GM12878 (cell line): ENCODE data around the gene WDFY4. TPM values are rescaled to one million over a fixed set of nuclear protein-coding genes. Genes with fewer than 3 reads are reported as not detected.
A peak's percentile ranks its signal among the peaks of the same experiment; 100 is the strongest.

Experiments used
- ATAC-seq: fragments of 200-7000 bp; cut with Tn5 transposase; 3 replicates; pipeline ENCODE4 v1.9.1; 2020; ENCODE audit warnings: mild to moderate bottlenecking, moderate library complexity
- BruUV-seq: library from RNA; stranded (reverse); fragments of 400-500 nt; replicated peaks from 2 replicates; lab custom pipeline; 2021; lab: Mats Ljungman, UMichigan
- CTCF ChIA-PET: fragments of 300-600 bp; sonication (Branson Sonifier 250); formaldehyde crosslinking; extraction: SDS; loops from one replicate; lab custom pipeline; 2021; ENCODE audit warnings: inconsistent platforms; lab: Yijun Ruan, JAX
- POLR2A ChIA-PET: fragments of 350-600 bp; formaldehyde crosslinking; extraction: SDS; loops from one replicate; lab custom pipeline; 2021; ENCODE audit warnings: inconsistent platforms; lab: Charles Lee
- RAD21 ChIA-PET: fragments of 300-600 bp; sonication (Branson Sonifier 250); formaldehyde crosslinking; loops from one replicate; lab custom pipeline; 2023; ENCODE audit warnings: antibody characterized with exemption; ENCODE audit not compliant: unreplicated experiment; lab: Charles Lee
- SMC1A ChIA-PET: fragments of 300-600 bp; sonication (Branson Sonifier 250); formaldehyde crosslinking; loops from one replicate; lab custom pipeline; 2023; ENCODE audit not compliant: unreplicated experiment, uncharacterized antibody; lab: Charles Lee
- DNase-seq: peaks from one replicate; pipeline ENCODE4 v3.0.0-alpha.2; 2011; ENCODE audit warnings: low read depth, low spot score
- FAIRE-seq: peaks from 3 replicates; lab custom pipeline; 2011; peaks lifted over from hg19 to GRCh38; lab: Jason Lieb, UNC
- H2AFZ ChIP-seq: 2 replicates; pipeline ENCODE4 v1.6.0; 2011; ENCODE audit warnings: low read depth, low read length, control low read depth; ENCODE audit not compliant: control insufficient read depth
- H3K27ac ChIP-seq: 2 replicates; pipeline ENCODE4 v1.5.1; 2011; ENCODE audit warnings: control low read depth; ENCODE audit not compliant: control insufficient read depth, insufficient read depth
- H3K27me3 ChIP-seq, 2 experiments: replicated peaks in 1 of 2; 2 replicates each; pipeline versions ENCODE4 v1.6.0 to v1.6.1; 2011; ENCODE audit warnings: low read length in 1 of 2; ENCODE audit not compliant: control insufficient read depth in 2 of 2, insufficient read depth in 2 of 2
- H3K36me3 ChIP-seq, 2 experiments: 2 replicates each; pipeline ENCODE4 v1.5.1; 2011; ENCODE audit warnings: low read length in 1 of 2; ENCODE audit not compliant: control insufficient read depth in 2 of 2, insufficient read depth in 2 of 2
- H3K4me1 ChIP-seq: 2 replicates; pipeline ENCODE4 v1.6.1; 2011; ENCODE audit warnings: mild to moderate bottlenecking, low read length, moderate library complexity, mixed read lengths; ENCODE audit not compliant: control insufficient read depth, insufficient read depth
- H3K4me2 ChIP-seq: 2 replicates; pipeline ENCODE4 v1.6.0; 2011; ENCODE audit warnings: control low read depth; ENCODE audit not compliant: control insufficient read depth, insufficient read depth
- H3K4me3 ChIP-seq: fragments of 200-600 bp; sonication (generic); 2 replicates; pipeline ENCODE4 v1.5.1; 2016
- H3K79me2 ChIP-seq: 2 replicates; pipeline ENCODE4 v1.6.0; 2011; ENCODE audit warnings: low read length; ENCODE audit not compliant: control insufficient read depth, insufficient read depth
- H3K9ac ChIP-seq: 2 replicates; pipeline ENCODE4 v1.8.0; 2011; ENCODE audit warnings: low read length, control low read depth, mixed read lengths; ENCODE audit not compliant: control insufficient read depth, insufficient read depth
- H3K9me3 ChIP-seq: replicated peaks from 3 replicates; pipeline ENCODE4 v1.5.1; 2011; ENCODE audit warnings: mild to moderate bottlenecking, low read length; ENCODE audit not compliant: control insufficient read depth, insufficient read depth
- H4K20me1 ChIP-seq: 2 replicates; pipeline ENCODE4 v1.6.0; 2011; ENCODE audit not compliant: control insufficient read depth, insufficient read depth
- ATF7 ChIP-seq: fragments of 450-650 bp; IDR thresholded peaks from 2 replicates; pipeline ENCODE4 v1.6.1; 2016; ENCODE audit warnings: low read depth, mild to moderate bottlenecking
- HDGF ChIP-seq: fragments of 450-650 bp; IDR thresholded peaks from 2 replicates; pipeline ENCODE4 v1.6.1; 2016; ENCODE audit warnings: antibody characterized with exemption
- JUNB ChIP-seq: IDR thresholded peaks from 2 replicates; pipeline ENCODE4 v1.6.1; 2016; ENCODE audit warnings: antibody characterized with exemption, mild to moderate bottlenecking
- POLR2A ChIP-seq: IDR thresholded peaks from 2 replicates; pipeline ENCODE4 v1.6.1; 2011; ENCODE audit warnings: low read depth, mild to moderate bottlenecking, low read length
- ZNF384 ChIP-seq: IDR thresholded peaks from 2 replicates; pipeline ENCODE4 v1.6.1; 2012; ENCODE audit warnings: low read depth, mild to moderate bottlenecking, low read length, improper control_type of control experiment, borderline replicate concordance
- WGBS: methylation state at CpG from one replicate; pipeline ENCODE4 v1.1.6; 2016; ENCODE audit warnings: low lambda C conversion rate; ENCODE audit not compliant: insufficient replicate concordance, insufficient coverage; ENCODE audit errors: missing lambda C conversion rate; 5-methylcytosine and 5-hydroxymethylcytosine counted together
- in situ Hi-C: fragments of 300-500 bp; cut with MboI; formaldehyde crosslinking; loops from 9 replicates; pipeline ENCODE4 v1.14.3; 2018; ENCODE audit warnings: mixed read lengths
- intact Hi-C: fragments of 100-400 bp; cut with micrococcal nuclease; formaldehyde crosslinking; loops from one replicate; pipeline ENCODE4 v1.14.2; 2022; ENCODE audit not compliant: unreplicated experiment
- polyA plus RNA-seq, 11 experiments: library from polyadenylated mRNA; depleted of rRNA in 4 of 11; unstranded in 6 of 11; stranded (reverse) in 5 of 11; fragments of >200 nt; fragmentation: Nextera tagmentation in 4 of 11; fragmentation: Illumina TruSeq in 1 of 11; extraction: Ambion mirVana in 4 of 11; extraction: Trizol in 1 of 11; gene quantifications; 1 replicate in 1 of 11; 2 replicates in 10 of 11; pipeline versions ENCODE4 v1.2.1 to v1.2.3, GENCODE V29; 2011 to 2016; ENCODE audit warnings: inconsistent platforms in 2 of 11, missing spikeins in 2 of 11, low read depth in 1 of 11
- total RNA-seq, 4 experiments: library from RNA; depleted of rRNA in 3 of 4; stranded (reverse); fragments of >200 nt in 3 of 4; fragmentation: Illumina TruSeq in 1 of 4; extraction: Trizol in 1 of 4; gene quantifications; 2 replicates each; pipeline versions ENCODE4 v1.2.1 to v1.2.3, GENCODE V29; 2013 to 2021

WDFY4 gene
- total and polyA plus RNA-seq, 10 of the 15 experiments (the other 5 are each of a cell fraction or from before 2014, with no cell fraction given): 13.5 to 132 (median 47.3) TPM

DNA sequence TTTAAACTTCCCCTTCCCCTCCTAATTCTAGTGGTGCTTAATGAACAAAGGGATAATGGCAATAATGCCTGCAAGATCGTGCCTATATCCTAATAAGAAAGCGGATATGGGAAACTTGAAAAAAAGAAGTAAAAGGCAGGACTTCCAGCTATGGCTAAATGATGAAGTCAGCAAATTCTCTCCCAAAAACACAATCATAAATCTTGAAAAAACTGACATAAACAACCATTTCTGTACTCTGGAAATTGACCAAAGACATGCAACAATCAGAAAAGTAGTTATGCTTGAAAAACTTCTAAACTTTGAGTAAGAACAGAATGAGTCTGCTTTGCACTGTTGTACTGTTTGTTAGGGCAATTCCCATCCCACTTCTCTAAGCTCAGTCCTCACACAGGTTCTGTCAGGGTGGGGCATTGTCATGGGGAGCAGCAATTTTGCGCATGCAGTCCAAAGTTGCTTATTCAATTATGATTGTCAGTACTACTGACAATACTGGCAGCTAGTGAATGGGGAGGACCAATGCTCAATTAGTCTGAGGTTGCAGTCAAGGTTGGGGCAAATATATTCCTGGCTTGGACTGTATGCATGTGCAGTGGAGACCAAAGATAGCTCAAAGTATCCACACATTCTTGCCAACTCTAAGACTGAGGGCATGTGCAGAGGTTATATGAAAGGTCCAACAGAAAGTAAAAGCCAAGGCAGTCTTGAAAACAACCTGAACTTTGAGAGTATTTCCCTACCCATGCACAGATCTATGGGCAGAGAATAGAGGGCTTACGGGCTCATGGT, 45.7 kb upstream of the WDFY4 start:
- no peaks in the 10 kb centered on the region for H3K27me3 ChIP-seq
- POLR2A ChIA-PET: interaction anchor here (1.1 to 2.8 kb wide), 4 partner anchors 13 to 28 kb away, joined by 3 to 13 read pairs (median 8); no protein-coding TSS in a partner anchor
- TF ChIP-seq POLR2A: no peak
- peak overlapping the region; percentile 53; the same call in 1 of the 2 replicates for H3K27ac ChIP-seq
- SMC1A ChIA-PET: interaction anchor here (0.7 to 11.2 kb wide), 16 partner anchors 8 to 307 kb away, joined by 3 to 174 read pairs (median 6); partner anchors contain the start of gene ARHGAP22
- CTCF ChIA-PET: interaction anchor here (0.6 to 14.1 kb wide), 12 partner anchors 11 to 772 kb away, joined by 3 to 175 read pairs (median 6); partner anchors contain the start of gene ARHGAP22
- H3K79me2 ChIP-seq: no peaks in the 10 kb centered on the region; the same call in 1 of the 2 replicates
- H3K4me3 ChIP-seq: 0 out of 2 replicates have a peak overlapping the region, but pooled peaks have one; percentile 10
- H3K36me3 ChIP-seq: no peaks in the 10 kb centered on the region
- ATAC-seq (peak; percentile 46), FAIRE-seq (peak; percentile 41), DNase-seq (no peak)
- H3K4me1 ChIP-seq: peaks cover 26% of the 10 kb centered on the region
- BruUV-seq: no TSS peak
- H3K4me2 ChIP-seq: peak overlapping the region; percentile 36
- intact Hi-C loops (no loop called here), in situ Hi-C loops (no loop called here)
- H3K9ac ChIP-seq: no peak overlapping the region
- 62% methylated on average over 4 of the region's 4 CpGs for WGBS
- H4K20me1 ChIP-seq: no peaks in the 10 kb centered on the region
- H2AFZ ChIP-seq: peak overlapping the region; percentile 15
- RAD21 ChIA-PET: interaction anchor here (0.7 to 3.3 kb wide), 13 partner anchors 9 to 88 kb away, joined by 3 to 30 read pairs (median 5); no protein-coding TSS in a partner anchor
- H3K9me3 ChIP-seq: peaks cover 2% of the 10 kb centered on the region

DNA sequence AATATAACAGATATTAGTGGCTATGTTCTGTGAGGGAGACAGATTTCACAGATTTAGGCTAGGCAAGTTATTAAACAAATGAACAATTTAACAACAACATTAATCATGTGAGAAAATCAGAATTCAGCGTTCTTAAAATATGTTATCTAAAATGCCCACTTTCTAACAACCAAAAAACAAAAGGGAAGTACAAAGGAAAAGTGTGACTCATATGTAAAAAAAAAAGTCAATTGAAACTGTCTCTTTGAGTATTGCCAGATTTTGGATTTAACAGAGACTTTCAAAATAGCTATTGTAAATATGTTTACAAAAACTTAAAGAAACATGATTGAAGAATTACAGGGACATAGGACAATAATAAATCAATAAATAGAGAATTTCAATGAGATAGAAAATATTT, 45.0 kb upstream of the WDFY4 start:
- WGBS: 0% methylated on average over 1 of the region's 1 CpG
- CTCF ChIA-PET: interaction anchor here (1.1 to 14.1 kb wide), 9 partner anchors 10 to 86 kb away, joined by 3 to 175 read pairs (median 8); partner anchors contain the start of gene ARHGAP22
- ATAC-seq: peak; percentile 30

More for the DNA sequence above, 45.0 kb upstream of the WDFY4 start:
- Histone ChIP-seq H2AFZ (no peak overlapping the region; the same call in 1 of the 2 replicates), H3K4me2 (peak overlapping the region; percentile 36), H3K4me3 (peak overlapping the region; percentile 10; the same call in 1 of the 2 replicates), H3K27ac (peak overlapping the region; percentile 53; the same call in 1 of the 2 replicates), H3K9me3 (peaks cover 2% of the 10 kb centered on the region), H3K4me1 (peaks cover 19% of the 10 kb centered on the region), H3K9ac (no peak overlapping the region), H3K79me2 (no peaks in the 10 kb centered on the region; the same call in 1 of the 2 replicates), H3K27me3 (no peaks in the 10 kb centered on the region), H4K20me1 (no peaks in the 10 kb centered on the region), H3K36me3 (no peaks in the 10 kb centered on the region)
- SMC1A ChIA-PET: interaction anchor here (1.1 to 11.2 kb wide), 9 partner anchors 9 to 31 kb away, joined by 3 to 174 read pairs (median 7); partner anchors contain the start of gene ARHGAP22
- in situ Hi-C loops: no loop called here
- FAIRE-seq: peak; percentile 57
- intact Hi-C loops: no loop called here
- POLR2A ChIA-PET: interaction anchor here (1.1 to 2.8 kb wide), 4 partner anchors 14 to 29 kb away, joined by 3 to 13 read pairs (median 8); no protein-coding TSS in a partner anchor
- DNase-seq: no peak
- no TSS peak for BruUV-seq
- RAD21 ChIA-PET: interaction anchor here (0.8 to 3.3 kb wide), 9 partner anchors 10 to 89 kb away, joined by 3 to 30 read pairs (median 5); no protein-coding TSS in a partner anchor
- TF ChIP-seq ZNF384 (peak; percentile 13; the same call in 1 of the 2 replicates), JUNB (peak; percentile 22; the same call in 1 of the 2 replicates), HDGF (no peak), ATF7 (0 out of 2 replicates have a peak, but pooled peaks have one; percentile 29)
